Pancreas (tissue), 10 donors: Measurements from ENCODE around the gene KIAA1549. TPM values are rescaled to one million over a fixed set of nuclear protein-coding genes. Genes with fewer than 3 reads are reported as not detected.

Experiments
- ATAC-seq, 4 donors: fragments of 200-7000 bp; cut with Tn5 transposase; one replicate each; pipeline versions ENCODE4 v1.8.0 to v1.9.1; 2020; ENCODE audit warnings: mild to moderate bottlenecking in 4 of 4, moderate library complexity in 4 of 4
- DNase-seq, 6 donors: peaks; one replicate each; pipeline ENCODE4 v3.0.0-alpha.2; 2020
- FAIRE-seq: peaks from 2 replicates; lab custom pipeline; 2012; peaks lifted over from hg19 to GRCh38; lab: Jason Lieb, UNC
- H3K27ac ChIP-seq, 4 donors: fragments of 200-600 bp; sonication (generic); 1 replicate in 3 of 4; 2 replicates in 1 of 4; pipeline versions ENCODE4 v1.5.0 to v1.8.0; 2020
- H3K27me3 ChIP-seq, 4 donors: fragments of 200-600 bp; one replicate each; pipeline ENCODE4 v1.8.0; 2021
- H3K36me3 ChIP-seq, 3 donors: fragments of 200-600 bp; sonication (generic) in 1 of 3; one replicate each; pipeline versions ENCODE4 v1.5.0 to v1.8.0; 2020 to 2021
- H3K4me1 ChIP-seq, 3 donors: fragments of 200-600 bp; one replicate each; pipeline ENCODE4 v1.8.0; 2021
- H3K4me3 ChIP-seq, 4 donors: fragments of 200-600 bp; sonication (generic) in 2 of 4; one replicate each; pipeline versions ENCODE4 v1.5.0 to v1.8.0; 2020 to 2021
- H3K9me3 ChIP-seq, 4 donors: fragments of 200-600 bp; one replicate each; pipeline ENCODE4 v1.8.0; 2021
- CTCF ChIP-seq, 4 donors: fragments of 200-600 bp; sonication (generic) in 3 of 4; IDR thresholded peaks; one replicate each; pipeline versions ENCODE4 v1.5.0 to v1.8.0; 2021; ENCODE audit warnings: antibody characterized with exemption in 4 of 4
- WGBS, 2 donors: extraction: QIAGEN DNeasy Blood & Tissue Kit; methylation state at CpG; one replicate each; pipeline ENCODE4 v1.1.7; 2013; 5-methylcytosine and 5-hydroxymethylcytosine counted together
- intact Hi-C, 3 donors: fragments of 100-400 bp; cut with DNase I; formaldehyde crosslinking; loops; one replicate each; pipeline versions ENCODE4 v1.11.1 to v1.14.2; 2022
- polyA plus RNA-seq, 2 donors: library from polyadenylated mRNA; stranded (reverse); fragments of 200-250 nt; gene quantifications; one replicate each; pipeline ENCODE4 v1.2.3, GENCODE V29; 2013
- total RNA-seq, 6 donors: library from RNA; stranded (reverse); fragmentation: NEBNext Ultra II Directional in 4 of 6; extraction: Animal tissue kit (Norgen Biotek cat#: 25700) in 4 of 6; gene quantifications; one replicate each; pipeline versions ENCODE4 v1.2.1 to v1.2.4, GENCODE V29; 2021 to 2023
- donor health status: healthy with polysubstance abuse.
- donor health status: DM: no; HTN: no; CAD: no; lungs with moderate emphysema.
- donor health status: DM: no; HTN: no; CAD: no.
- donor health status: control.
- donor health status: control.
- donor health status: Bipolar disorder and iron deficiency.
- donor health status: DM: yes; HTN: yes; CAD: no.
- donor health status: DM: no; HTN: no; CAD: no.
- donor health status: DM: no; HTN: no; CAD: no.
- donor health status: DM: yes; HTN: yes; CAD: no.

Gene KIAA1549
- total and polyA plus RNA-seq, 8 donors: 1.9 to 8.0 (median 7.0) TPM

- H3K27ac ChIP-seq: no peak overlapping the region
- no peak overlapping the region for H3K4me3 ChIP-seq
- WGBS, 2 donors: 91 to 93% methylated on average over 10 of the region's 10 CpGs
- no peaks in the 10 kb centered on the region for H3K27me3 ChIP-seq
- ATAC-seq (no peak), DNase-seq (no peak), FAIRE-seq (no peak)
- peaks cover 0 to 18% (median 0%) of the 10 kb centered on the region in 3 donors for H3K36me3 ChIP-seq
- H3K4me1 ChIP-seq: no peaks in the 10 kb centered on the region
- intact Hi-C loops: no loop called here
- TF ChIP-seq CTCF (IDR thresholded peaks at IDR 0.05): no peak
- H3K9me3 ChIP-seq: no peaks in the 10 kb centered on the region
Measured at GRCh38 chr7:138832966-138833365, 148.2 kb downstream of the KIAA1549 start.

- ATAC-seq (no peak), DNase-seq (no peak), FAIRE-seq (no peak)
- 83 to 92% methylated on average over 11 of the region's 11 CpGs for WGBS, 2 donors
- Histone ChIP-seq H3K27me3 (no peaks in the 10 kb centered on the region), H3K9me3 (no peaks in the 10 kb centered on the region), H3K27ac (no peak overlapping the region), H3K4me3 (no peak overlapping the region), H3K36me3 (no peaks in the 10 kb centered on the region), H3K4me1 (no peaks in the 10 kb centered on the region)
- intact Hi-C loops: no loop called here
- no peak for TF ChIP-seq CTCF (IDR thresholded peaks at IDR 0.05)
Measured at GRCh38 chr7:138829335-138829734, 151.9 kb downstream of the KIAA1549 start.

GRCh38 chr7:138828302-138828701, 152.9 kb downstream of the KIAA1549 start:
- 29 to 31% methylated on average over 2 of the region's 2 CpGs for WGBS, 2 donors
- ATAC-seq (no peak), DNase-seq (no peak), FAIRE-seq (no peak)
- intact Hi-C loops: no loop called here
- Histone ChIP-seq H3K27me3 (no peaks in the 10 kb centered on the region), H3K4me1 (no peaks in the 10 kb centered on the region), H3K36me3 (no peaks in the 10 kb centered on the region), H3K27ac (no peak overlapping the region), H3K4me3 (no peak overlapping the region), H3K9me3 (no peaks in the 10 kb centered on the region)
- no peak for TF ChIP-seq CTCF (IDR thresholded peaks at IDR 0.05)

GRCh38 chr7:138825049-138825721, 156.0 kb downstream of the KIAA1549 start:
- no peak for ATAC-seq
- H3K4me3 ChIP-seq: no peak overlapping the region
- H3K9me3 ChIP-seq: no peaks in the 10 kb centered on the region
- FAIRE-seq: no peak
- no peak overlapping the region for H3K27ac ChIP-seq
- H3K27me3 ChIP-seq: no peaks in the 10 kb centered on the region
- no peaks in the 10 kb centered on the region for H3K36me3 ChIP-seq
- DNase-seq: no peak
- intact Hi-C loops: no loop called here
- no peak for TF ChIP-seq CTCF (IDR thresholded peaks at IDR 0.05)
- 87 to 91% methylated on average over 11 of the region's 11 CpGs for WGBS, 2 donors
- no peaks in the 10 kb centered on the region for H3K4me1 ChIP-seq

- Histone ChIP-seq H3K27ac (no peak overlapping the region), H3K4me3 (no peak overlapping the region), H3K36me3 (no peaks in the 10 kb centered on the region), H3K9me3 (no peaks in the 10 kb centered on the region), H3K27me3 (no peaks in the 10 kb centered on the region), H3K4me1 (no peaks in the 10 kb centered on the region)
- no peak for TF ChIP-seq CTCF (IDR thresholded peaks at IDR 0.05)
- DNase-seq: no peak
- no peak for ATAC-seq
- WGBS, 2 donors: 92 to 93% methylated on average over 11 of the region's 11 CpGs
- FAIRE-seq: no peak
- intact Hi-C loops: no loop called here
Measured at GRCh38 chr7:138822867-138823535, 158.2 kb downstream of the KIAA1549 start.
